Keratinocyte (primary cell): ENCODE data around the gene SSH3. TPM values are rescaled to one million over a fixed set of nuclear protein-coding genes. Genes with fewer than 3 reads are reported as not detected.
A peak's percentile ranks its signal among the peaks of the same experiment; 100 is the strongest.

Experiments used
- DNase-seq: peaks from one replicate; pipeline ENCODE4 v3.0.0-alpha.2; 2011; ENCODE audit warnings: low read depth, missing footprints, low spot score
- FAIRE-seq: peaks from 2 replicates; lab custom pipeline; 2011; peaks lifted over from hg19 to GRCh38; lab: Jason Lieb, UNC
- H2AFZ ChIP-seq: 2 replicates; pipeline ENCODE4 v1.6.0; 2012; ENCODE audit warnings: low read length, control low read depth, inconsistent platforms; ENCODE audit not compliant: control insufficient read depth
- H3K27ac ChIP-seq: 2 replicates; pipeline ENCODE4 v1.5.1; 2011; ENCODE audit warnings: low read length; ENCODE audit not compliant: control insufficient read depth, insufficient read depth
- H3K27me3 ChIP-seq: 3 replicates; pipeline ENCODE4 v1.6.0; 2011; ENCODE audit warnings: low read length; ENCODE audit not compliant: control insufficient read depth, insufficient read depth; ENCODE audit errors: extremely low read depth
- H3K36me3 ChIP-seq, 2 experiments: 2 replicates in 1 of 2; 3 replicates in 1 of 2; pipeline ENCODE4 v1.5.1; 2011; ENCODE audit warnings: low read length in 2 of 2, mild to moderate bottlenecking in 1 of 2; ENCODE audit not compliant: control insufficient read depth in 2 of 2, insufficient read depth in 2 of 2; ENCODE audit errors: extremely low read depth in 1 of 2
- H3K4me1 ChIP-seq: 3 replicates; pipeline ENCODE4 v1.5.1; 2011; ENCODE audit warnings: low read length; ENCODE audit not compliant: control insufficient read depth, insufficient read depth; ENCODE audit errors: extremely low read depth
- H3K4me2 ChIP-seq: 3 replicates; pipeline ENCODE4 v1.6.0; 2011; ENCODE audit warnings: low read depth, low read length; ENCODE audit not compliant: control insufficient read depth, insufficient read depth; ENCODE audit errors: extremely low read depth
- H3K4me3 ChIP-seq, 3 experiments: fragments of 200-600 bp in 1 of 3; sonication (generic) in 1 of 3; 2 replicates in 2 of 3; 3 replicates in 1 of 3; pipeline ENCODE4 v1.5.1; 2011 to 2016; ENCODE audit warnings: low read length in 3 of 3, mild to moderate bottlenecking in 3 of 3, control low read depth in 2 of 3, inconsistent platforms in 1 of 3, low read depth in 1 of 3, mixed read lengths in 1 of 3, mixed run types in 1 of 3, moderate library complexity in 1 of 3; ENCODE audit not compliant: control insufficient read depth in 2 of 3, insufficient read depth in 2 of 3; ENCODE audit errors: extremely low read depth in 1 of 3
- H3K79me2 ChIP-seq: 2 replicates; pipeline ENCODE4 v1.6.0; 2012; ENCODE audit warnings: low read length; ENCODE audit not compliant: control insufficient read depth, insufficient read depth
- H3K9ac ChIP-seq: 3 replicates; pipeline ENCODE4 v1.6.0; 2011; ENCODE audit warnings: low read length; ENCODE audit not compliant: control insufficient read depth, insufficient read depth; ENCODE audit errors: extremely low read depth
- H3K9me1 ChIP-seq: 3 replicates; pipeline ENCODE4 v1.6.0; 2011; ENCODE audit warnings: low read length; ENCODE audit not compliant: control insufficient read depth, insufficient read depth; ENCODE audit errors: extremely low read depth
- H3K9me3 ChIP-seq: 2 replicates; pipeline ENCODE4 v1.5.1; 2012; ENCODE audit warnings: low read depth, low read length; ENCODE audit not compliant: control insufficient read depth
- H4K20me1 ChIP-seq: 3 replicates; pipeline ENCODE4 v1.6.0; 2011; ENCODE audit warnings: low read length; ENCODE audit not compliant: control insufficient read depth, insufficient read depth; ENCODE audit errors: extremely low read depth
- CTCF ChIP-seq, 3 experiments: IDR thresholded peaks in 1 of 3; conservative IDR thresholded peaks in 1 of 3; optimal IDR thresholded peaks in 1 of 3; 2 replicates in 2 of 3; 3 replicates in 1 of 3; pipeline versions ENCODE3 to v1.5.1; 2011; ENCODE audit warnings: low read length in 3 of 3, mild to moderate bottlenecking in 3 of 3, moderate library complexity in 2 of 3, control low read depth in 1 of 3, inconsistent platforms in 1 of 3; ENCODE audit not compliant: insufficient read depth in 2 of 3; ENCODE audit errors: extremely low read depth in 1 of 3
- EZH2 ChIP-seq: IDR thresholded peaks from one replicate; pipeline ENCODE4 v1.6.1; 2012; ENCODE audit warnings: inconsistent platforms, mild to moderate bottlenecking, low read length, moderate library complexity
- dilution Hi-C: fragments of 300-500 bp; cut with MboI; formaldehyde crosslinking; loops from one replicate; pipeline ENCODE4 v1.7.0; 2020; ENCODE audit warnings: low sequenced_read_pairs; ENCODE audit not compliant: extremely low pct_ligation_motif_present
- polyA plus RNA-seq, 5 experiments: library from polyadenylated mRNA; depleted of rRNA in 3 of 5; stranded (reverse) in 3 of 5; stranded (forward) in 1 of 5; unstranded in 1 of 5; fragments of >200 nt; gene quantifications; 1 replicate in 1 of 5; 2 replicates in 3 of 5; 3 replicates in 1 of 5; pipeline versions ENCODE4 v1.2.1 to v1.2.3, GENCODE V29; 2011 to 2012; ENCODE audit warnings: missing spikeins in 2 of 5, low read depth in 1 of 5, low replicate concordance in 1 of 5

Gene SSH3
- polyA plus RNA-seq, 1 donor (not counting 4 experiments of a cell fraction or from before 2014, with no cell fraction given), result 24.8 TPM

- Histone ChIP-seq H3K27me3 (no peaks in the 10 kb centered on the region), H3K9me3 (no peaks in the 10 kb centered on the region), H3K36me3 (peaks cover 10 to 21% of the 10 kb centered on the region in 2 experiments), H3K9me1 (peaks cover 3% of the 10 kb centered on the region), H4K20me1 (peaks cover 14% of the 10 kb centered on the region), H3K4me3 (peak overlapping the region; percentile 60 to 90 (median 84)), H3K4me2 (peak overlapping the region; percentile 99), H3K9ac (peak overlapping the region; percentile 79), H3K4me1 (peaks cover 78% of the 10 kb centered on the region), H3K27ac (peak overlapping the region; percentile 46), H3K79me2 (peaks cover 56% of the 10 kb centered on the region), H2AFZ (no peak overlapping the region)
- no peak for TF ChIP-seq CTCF (optimal IDR thresholded peaks at IDR 0.05 in 1 of 3, IDR thresholded peaks at IDR 0.05 in 1 of 3, conservative IDR thresholded peaks at IDR 0.05 in 1 of 3; ENCODE audit: extremely low read depth in 1 of 3, insufficient read depth in 2 of 3, low read length in 3 of 3)
- TF ChIP-seq EZH2, result no peak
- dilution Hi-C loops, result no loop called here
- DNase-seq (no peak), FAIRE-seq (no peak)
Observed at GRCh38 chr11:67267188-67268080, 35.9 kb upstream of the SSH3 start.

- no peak for DNase-seq
- H3K27ac ChIP-seq, result no peak overlapping the region
- TF ChIP-seq CTCF (optimal IDR thresholded peaks at IDR 0.05 in 1 of 3, IDR thresholded peaks at IDR 0.05 in 1 of 3, conservative IDR thresholded peaks at IDR 0.05 in 1 of 3; ENCODE audit: extremely low read depth in 1 of 3, insufficient read depth in 2 of 3, low read length in 3 of 3) (no peak), EZH2 (no peak)
- dilution Hi-C loops, result no loop called here
- H3K9me3 ChIP-seq, result no peaks in the 10 kb centered on the region
- peaks cover 10 to 21% of the 10 kb centered on the region in 2 experiments for H3K36me3 ChIP-seq
- H3K79me2 ChIP-seq, result peaks cover 65% of the 10 kb centered on the region
- no peak for FAIRE-seq
- H3K27me3 ChIP-seq, result no peaks in the 10 kb centered on the region
- H3K4me3 ChIP-seq, result peak overlapping the region in 2 of 3 experiments; percentile 60 to 84
- peak overlapping the region; percentile 99 for H3K4me2 ChIP-seq
- peaks cover 3% of the 10 kb centered on the region for H3K9me1 ChIP-seq
- no peak overlapping the region for H2AFZ ChIP-seq
- peak overlapping the region; percentile 79 for H3K9ac ChIP-seq
- H4K20me1 ChIP-seq, result peaks cover 14% of the 10 kb centered on the region
- H3K4me1 ChIP-seq, result peaks cover 73% of the 10 kb centered on the region
Observed at GRCh38 chr11:67268081-67268961, 35.0 kb upstream of the SSH3 start.
